Erythroblast (primary cell): ENCODE measurements around the gene SPPL2B.
"Not testable (repeated sequence)": the region's sequence is repeated elsewhere in the genome, so short reads cannot be mapped to it uniquely, and the experiment has no call there.

ENCODE experiments used
- DNase-seq, 2 experiments: peaks; one replicate each; lab custom pipeline; 2025; lab: John Stamatoyannopoulos, UW
- GATA1 ChIP-seq: IDR thresholded peaks from 2 replicates; pipeline ENCODE4 v1.6.1; 2011; ENCODE audit warnings: low read depth, mild to moderate bottlenecking, control low read depth, low read length, moderate library complexity
- POLR2A ChIP-seq: IDR thresholded peaks from 2 replicates; pipeline ENCODE4 v1.6.1; 2011; ENCODE audit warnings: mild to moderate bottlenecking, low read length

SPPL2B gene

DNA sequence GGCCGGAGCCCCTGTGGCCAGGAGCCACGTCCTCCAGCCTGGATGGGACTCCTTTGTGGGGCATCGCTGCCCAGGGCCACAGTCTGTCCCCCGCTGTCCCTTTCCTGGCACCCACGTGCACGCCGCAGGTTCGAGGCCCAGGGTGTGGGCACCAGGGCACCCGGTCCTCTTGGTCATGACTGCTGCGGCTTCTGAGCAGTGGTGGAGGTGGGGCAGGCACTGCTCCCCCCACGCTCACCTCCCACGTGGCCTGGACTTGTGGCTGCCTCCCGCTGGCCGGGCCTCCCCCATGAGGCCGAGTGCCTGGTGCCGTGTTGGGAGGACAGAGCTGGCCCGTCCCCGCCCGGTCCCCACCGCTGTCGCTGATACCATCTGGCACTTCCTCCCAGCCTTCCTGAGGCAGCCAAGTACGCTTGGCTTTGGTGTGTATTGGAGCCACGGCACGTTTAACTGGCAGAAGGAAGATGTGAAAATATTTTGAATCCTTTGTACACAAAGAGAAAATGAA lies 12.8 kb downstream of the SPPL2B start:
- peak in 1 of 2 experiments; percentile 22 for DNase-seq

GRCh38 chr19:2341982-2342381 lies 13.5 kb downstream of the SPPL2B start:
- no peak for DNase-seq
- no peak for TF ChIP-seq POLR2A
- no peak for TF ChIP-seq GATA1

More for the DNA sequence above, 12.8 kb downstream of the SPPL2B start:
- no peak for TF ChIP-seq GATA1

GRCh38 chr19:2342656-2343288 lies 14.3 kb downstream of the SPPL2B start:
- TF ChIP-seq GATA1: no peak
- no peak for TF ChIP-seq POLR2A
- DNase-seq: no peak

DNA sequence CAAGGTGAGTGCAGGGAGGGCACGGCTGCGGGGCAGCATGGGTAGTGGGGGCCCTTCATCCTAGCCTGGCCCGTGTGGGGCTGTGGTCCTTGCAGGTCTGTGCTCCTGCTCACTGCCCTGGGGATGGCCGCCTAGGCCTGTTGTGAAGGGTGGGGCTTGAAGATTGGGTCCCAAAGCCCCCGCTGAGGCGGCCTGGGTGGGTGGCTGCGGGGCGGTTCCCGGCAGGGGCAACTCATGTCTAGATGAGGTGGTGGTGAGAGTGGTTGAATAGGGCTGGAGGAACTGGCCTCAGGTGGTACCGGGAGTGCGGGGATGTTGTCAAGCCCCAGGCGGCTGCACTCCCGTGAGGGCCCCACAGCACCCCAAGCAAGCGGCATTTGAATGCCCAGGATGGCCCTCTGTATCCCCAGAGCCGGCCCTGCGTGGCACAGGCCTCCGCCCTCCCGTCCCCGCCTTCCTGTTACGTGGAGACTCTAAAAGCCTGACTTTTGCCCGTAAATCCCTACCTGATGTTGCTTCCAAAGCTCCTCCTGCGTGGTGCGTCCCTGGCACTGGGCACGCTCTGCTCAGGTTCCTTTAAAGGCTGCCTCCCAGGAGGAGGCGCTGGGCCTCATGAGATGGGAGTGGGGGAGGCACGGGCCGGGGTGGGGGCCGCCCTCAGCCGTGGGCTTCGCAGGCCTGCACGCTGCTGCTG lies 15.0 kb downstream of the SPPL2B start:
- no peak for TF ChIP-seq GATA1
- no peak for TF ChIP-seq POLR2A
- DNase-seq: no peak

DNA sequence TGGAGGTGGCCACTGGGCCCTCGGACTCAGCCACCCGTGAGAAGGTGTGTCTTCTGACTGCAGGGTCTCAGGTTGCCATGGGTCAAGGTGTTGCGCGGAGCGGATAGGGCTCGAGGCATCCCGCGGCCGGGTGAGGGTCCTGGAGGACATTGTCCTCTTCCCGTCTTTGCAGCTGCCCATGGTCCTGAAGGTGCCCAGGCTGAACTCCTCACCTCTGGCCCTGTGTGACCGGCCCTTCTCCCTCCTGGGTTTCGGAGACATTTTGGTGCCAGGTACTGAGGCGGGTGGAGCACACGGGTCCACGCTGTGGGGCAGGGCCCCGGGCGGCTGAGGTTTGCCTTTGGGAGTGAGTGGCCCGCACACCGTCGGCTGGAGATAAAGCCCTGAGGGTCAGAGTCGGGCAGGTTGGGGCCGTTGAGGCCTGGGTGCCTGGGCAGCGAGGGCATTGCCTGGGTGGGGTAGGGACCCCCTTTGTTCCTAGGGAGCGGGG lies 15.9 kb downstream of the SPPL2B start:
- no peak for TF ChIP-seq GATA1
- TF ChIP-seq POLR2A: no peak
- no peak for DNase-seq

GRCh38 chr19:2345076-2345475 lies 16.6 kb downstream of the SPPL2B start:
- DNase-seq: no peak

GRCh38 chr19:2345794-2346663 lies 17.5 kb downstream of the SPPL2B start:
- TF ChIP-seq POLR2A: no peak
- no peak for TF ChIP-seq GATA1
- DNase-seq: peak; percentile 89 to 91

More at GRCh38 chr19:2345076-2345475, 16.6 kb downstream of the SPPL2B start:
- no peak for TF ChIP-seq POLR2A
- TF ChIP-seq GATA1: no peak

DNA sequence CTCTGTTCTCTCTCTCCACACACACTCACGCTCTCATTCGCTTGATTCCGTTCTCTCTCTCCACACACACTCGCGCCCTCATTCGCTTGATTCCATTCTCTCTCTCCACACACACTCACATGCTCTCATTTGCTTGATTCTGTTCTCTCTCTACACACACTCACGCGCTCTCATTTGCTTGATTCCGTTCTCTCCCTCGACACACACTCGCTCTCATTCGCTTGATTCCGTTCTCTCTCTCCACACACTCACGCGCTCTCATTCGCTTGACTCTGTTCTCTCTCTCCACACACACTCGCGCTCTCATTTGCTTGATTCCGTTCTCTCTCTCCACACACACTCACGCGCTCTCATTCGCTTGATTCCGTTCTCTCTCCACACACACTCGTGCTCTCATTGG lies 21.3 kb downstream of the SPPL2B start:
- DNase-seq: not testable (repeated sequence)

GRCh38 chr19:2350656-2351055 lies 22.2 kb downstream of the SPPL2B start:
- no peak for TF ChIP-seq GATA1
- no peak for DNase-seq

DNA sequence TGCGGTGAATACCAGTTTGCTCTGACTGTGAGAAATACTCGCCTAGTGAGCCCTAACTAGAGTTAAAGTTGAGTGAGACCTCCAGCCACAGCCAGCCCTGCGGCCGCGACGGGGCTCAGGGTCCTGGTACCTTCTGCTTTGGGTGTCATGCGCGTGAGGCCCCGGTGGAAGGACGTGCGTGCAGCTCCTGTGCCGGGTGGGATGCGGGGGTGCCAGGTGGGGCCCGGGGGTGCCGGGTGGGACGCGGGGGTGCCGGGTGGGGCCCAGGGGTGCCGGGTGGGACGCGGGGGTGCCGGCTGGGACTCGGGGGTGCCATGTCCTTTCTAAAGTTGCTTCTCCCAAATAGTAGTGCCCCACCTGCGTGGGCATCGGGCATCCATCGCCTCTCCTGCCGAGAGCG lies 23.1 kb downstream of the SPPL2B start:
- no peak for DNase-seq
- no peak for TF ChIP-seq GATA1
- TF ChIP-seq POLR2A: no peak

GRCh38 chr19:2352121-2352520 lies 23.6 kb downstream of the SPPL2B start:
- DNase-seq: no peak
- TF ChIP-seq GATA1: no peak
- TF ChIP-seq POLR2A: no peak

DNA sequence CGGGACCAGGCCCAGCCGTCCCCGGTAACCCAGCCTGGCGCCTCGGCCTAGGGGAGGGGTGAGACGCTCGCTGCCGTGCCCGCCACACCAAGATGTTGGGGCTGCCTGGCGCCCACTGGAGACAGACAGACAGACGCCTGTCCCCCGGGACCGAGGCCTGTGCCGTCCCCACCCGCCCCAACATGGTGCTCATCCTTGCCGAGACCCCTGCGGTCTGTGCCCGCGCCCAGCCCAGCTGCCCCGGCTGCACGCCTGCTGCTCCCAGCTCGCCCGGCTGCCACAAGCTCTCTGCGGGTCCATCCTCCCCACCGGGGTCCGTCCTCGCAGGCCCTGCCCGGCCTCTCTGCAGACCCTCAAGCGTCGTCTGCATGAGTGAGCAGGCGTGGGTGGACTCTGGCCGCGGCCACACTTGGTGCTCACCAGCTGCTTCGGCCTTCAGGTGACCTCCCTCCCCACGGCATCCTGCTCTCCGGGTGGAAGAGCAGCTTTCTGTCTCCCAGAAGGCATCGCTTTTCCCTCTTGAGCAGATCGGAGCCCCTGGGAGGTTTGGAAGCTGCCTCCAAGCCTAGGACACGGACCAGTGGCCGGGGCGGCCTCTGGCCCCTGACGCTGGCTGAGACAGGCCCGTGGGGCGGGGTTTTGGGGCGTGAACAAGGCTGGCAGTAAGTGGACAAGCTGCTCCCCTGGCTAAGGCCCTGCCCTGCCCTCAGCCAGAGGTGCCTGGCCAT lies 24.8 kb downstream of the SPPL2B start:
- DNase-seq: no peak
- TF ChIP-seq POLR2A (no peak), GATA1 (no peak)
